Activated CD8-positive, alpha-beta memory T cell treated with anti-CD3 and anti-CD28 coated beads, Interleukin-2, amount 50 U/mL, for 4 hours (primary cell): ENCODE data around the gene DDX1.
A peak's percentile ranks its signal among the peaks of the same experiment; 100 is the strongest.
"Not testable (repeated sequence)": the region's sequence is repeated elsewhere in the genome, so short reads cannot be mapped to it uniquely, and the experiment has no call there.

Experiments
- DNase-seq: peaks from one replicate; pipeline ENCODE4 v3.0.0-alpha.2; 2020

DDX1 gene

GRCh38 chr2:15591692-15592463, at the start of gene DDX1:
TSS of gene DDX1 (plus strand) at chr2:15591868. CDS start at chr2:15591934, 66 bp downstream.
- peak; percentile 82 for DNase-seq

GRCh38 chr2:15542269-15542668, 49.4 kb upstream of the DDX1 start:
- not testable (repeated sequence) for DNase-seq

GRCh38 chr2:15543053-15543452, 48.6 kb upstream of the DDX1 start:
- no peak for DNase-seq

GRCh38 chr2:15543541-15543940, 48.1 kb upstream of the DDX1 start:
- DNase-seq = no peak

- no peak for DNase-seq
Observed at GRCh38 chr2:15544227-15544626, 47.4 kb upstream of the DDX1 start.

GRCh38 chr2:15546297-15547098, 45.2 kb upstream of the DDX1 start:
- DNase-seq = no peak

- DNase-seq = no peak
Observed at GRCh38 chr2:15547115-15547876, 44.4 kb upstream of the DDX1 start.

- no peak for DNase-seq
Observed at GRCh38 chr2:15548974-15549373, 42.7 kb upstream of the DDX1 start.

- DNase-seq = no peak
Observed at GRCh38 chr2:15553519-15553918, 38.1 kb upstream of the DDX1 start.

GRCh38 chr2:15553951-15554350, 37.7 kb upstream of the DDX1 start:
- no peak for DNase-seq

GRCh38 chr2:15554525-15555218, 37.0 kb upstream of the DDX1 start:
- no peak for DNase-seq

- no peak for DNase-seq
Observed at GRCh38 chr2:15555760-15556193, 35.9 kb upstream of the DDX1 start.

- DNase-seq = no peak
Observed at GRCh38 chr2:15556311-15556930, 35.2 kb upstream of the DDX1 start.

- no peak for DNase-seq
Observed at GRCh38 chr2:15557887-15558311, 33.8 kb upstream of the DDX1 start.

- DNase-seq = no peak
Observed at GRCh38 chr2:15559379-15560139, 32.1 kb upstream of the DDX1 start.

- peak; percentile 15 for DNase-seq
Observed at GRCh38 chr2:15560140-15560987, 31.3 kb upstream of the DDX1 start.

- peak; percentile 71 for DNase-seq
Observed at GRCh38 chr2:15560988-15561573, 30.6 kb upstream of the DDX1 start, which contains the start of gene NBAS. TSS of gene NBAS (minus strand) at chr2:15561334. CDS start at chr2:15561304, 30 bp downstream.

- peak; percentile 27 for DNase-seq
Observed at GRCh38 chr2:15561574-15562344, 29.9 kb upstream of the DDX1 start.
